NOMO-1 treated with dmso at 0.1 percent for 144 hours (cell line): ENCODE data around the gene HSP90AB1.

Experiments used
- DNase-seq: peaks from one replicate; lab custom pipeline; 2025; ENCODE audit not compliant: unreplicated experiment; lab: John Stamatoyannopoulos, UW

HSP90AB1 gene

GRCh38 chr6:44285552-44286284 lies 38.8 kb downstream of the HSP90AB1 start:
- no peak for DNase-seq

- no peak for DNase-seq
Measured at GRCh38 chr6:44286285-44286565, 39.3 kb downstream of the HSP90AB1 start.

GRCh38 chr6:44286747-44287146 lies 39.8 kb downstream of the HSP90AB1 start:
- DNase-seq, result no peak

- DNase-seq, result no peak
Measured at GRCh38 chr6:44289726-44290260, 42.9 kb downstream of the HSP90AB1 start.

GRCh38 chr6:44291841-44292240 lies 44.9 kb downstream of the HSP90AB1 start:
- DNase-seq, result no peak

- DNase-seq, result no peak
Measured at GRCh38 chr6:44292661-44293365, 45.9 kb downstream of the HSP90AB1 start.

GRCh38 chr6:44294832-44295791 lies 48.2 kb downstream of the HSP90AB1 start:
- DNase-seq, result no peak

GRCh38 chr6:44297063-44298038 lies 50.5 kb downstream of the HSP90AB1 start:
- no peak for DNase-seq

- no peak for DNase-seq
Measured at GRCh38 chr6:44298055-44298803, 51.3 kb downstream of the HSP90AB1 start.

GRCh38 chr6:44298864-44299263 lies 52.0 kb downstream of the HSP90AB1 start:
- DNase-seq, result no peak

GRCh38 chr6:44300292-44300823 lies 53.5 kb downstream of the HSP90AB1 start:
- DNase-seq, result no peak

GRCh38 chr6:44301106-44301505 lies 54.2 kb downstream of the HSP90AB1 start:
- DNase-seq, result no peak

- DNase-seq, result no peak
Measured at GRCh38 chr6:44301782-44302564, 55.1 kb downstream of the HSP90AB1 start.

GRCh38 chr6:44302856-44303255 lies 56.0 kb downstream of the HSP90AB1 start:
- no peak for DNase-seq
